Cardiac muscle cell (in vitro differentiated cells and primary cell): ENCODE measurements around the gene XPC. TPM values are rescaled to one million over a fixed set of nuclear protein-coding genes. Genes with fewer than 3 reads are reported as not detected.
A peak's percentile ranks its signal among the peaks of the same experiment; 100 is the strongest.

Source experiments
- DNase-seq, 2 donors: peaks; one replicate each; pipeline versions ENCODE4 v3.0.0 to v3.0.0-alpha.2; 2010 to 2017; ENCODE audit warnings: low read depth in 1 of 2, low spot score in 1 of 2
- H3K27ac ChIP-seq: fragments of 200-600 bp; sonication (generic); 2 replicates; pipeline ENCODE4 v1.5.1; 2016
- H3K27me3 ChIP-seq: fragments of 200-600 bp; sonication (generic); 2 replicates; pipeline ENCODE4 v1.6.0; 2016; ENCODE audit warnings: control low read depth
- H3K36me3 ChIP-seq: fragments of 200-600 bp; sonication (generic); 2 replicates; pipeline ENCODE4 v1.5.1; 2016; ENCODE audit warnings: control low read depth
- H3K4me1 ChIP-seq: fragments of 200-600 bp; sonication (generic); 2 replicates; pipeline ENCODE4 v1.8.1; 2017; ENCODE audit warnings: low read depth, mild to moderate bottlenecking, mixed run types
- H3K4me3 ChIP-seq: fragments of 200-600 bp; sonication (generic); 2 replicates; pipeline ENCODE4 v1.5.1; 2016; ENCODE audit warnings: mild to moderate bottlenecking
- H3K9me3 ChIP-seq: fragments of 200-600 bp; sonication (generic); 2 replicates; pipeline ENCODE4 v1.5.1; 2017; ENCODE audit warnings: low read depth, mild to moderate bottlenecking, control low read depth
- CTCF ChIP-seq: IDR thresholded peaks from 2 replicates; pipeline ENCODE4 v1.5.1; 2012; ENCODE audit warnings: low read depth, mild to moderate bottlenecking, low read length
- polyA plus RNA-seq: library from polyadenylated mRNA; unstranded; fragments of >200 nt; fragmentation: Nextera tagmentation; extraction: Ambion mirVana; gene quantifications from 2 replicates; pipeline ENCODE4 v1.2.1, GENCODE V29; 2016
- total RNA-seq: library from RNA; depleted of rRNA; stranded (reverse); fragments of >200 nt; gene quantifications from 2 replicates; pipeline ENCODE4 v1.2.3, GENCODE V29; 2016

The XPC gene
- total and polyA plus RNA-seq, 2 experiments from 2014 or later: 26.6 to 37.7 TPM

DNA sequence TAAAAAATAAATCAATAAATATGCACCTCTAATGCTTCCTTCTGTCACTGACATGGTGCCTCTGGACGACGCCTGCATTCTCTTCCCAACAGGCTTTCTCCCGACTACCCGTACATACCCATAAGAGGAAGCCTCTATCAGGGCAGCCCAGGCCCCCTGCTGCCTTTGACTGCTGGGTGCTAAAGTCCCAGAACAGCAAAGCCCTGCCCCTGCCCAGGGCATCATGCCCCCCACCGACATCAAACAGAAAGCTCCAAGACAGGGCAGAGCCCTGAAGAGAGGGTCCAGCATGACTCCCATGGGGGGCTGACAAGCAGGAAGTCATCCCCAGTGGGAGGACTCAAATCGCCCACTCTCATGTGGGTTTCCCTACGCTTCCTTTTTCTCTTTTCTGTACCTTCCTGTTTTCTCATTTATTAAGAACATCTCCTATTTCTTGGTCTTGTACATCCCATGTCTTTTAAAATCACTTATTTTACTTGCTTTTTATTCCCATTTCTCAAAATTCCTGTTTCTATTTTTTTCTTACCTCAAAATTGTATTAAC, 23.4 kb downstream of the XPC start:
- peaks cover 38% of the 10 kb centered on the region for H3K36me3 ChIP-seq
- H3K27ac ChIP-seq: no peak overlapping the region
- no peak for TF ChIP-seq CTCF
- H3K27me3 ChIP-seq: no peaks in the 10 kb centered on the region
- H3K9me3 ChIP-seq: no peaks in the 10 kb centered on the region
- H3K4me1 ChIP-seq: peaks cover 4% of the 10 kb centered on the region
- no peak overlapping the region for H3K4me3 ChIP-seq
- no peak for DNase-seq

- Histone ChIP-seq H3K27ac (no peak overlapping the region), H3K36me3 (peaks cover 31% of the 10 kb centered on the region), H3K4me3 (no peak overlapping the region), H3K4me1 (peaks cover 5% of the 10 kb centered on the region), H3K9me3 (no peaks in the 10 kb centered on the region), H3K27me3 (no peaks in the 10 kb centered on the region)
- TF ChIP-seq CTCF: no peak
- no peak for DNase-seq
These were observed 24.1 kb downstream of the XPC start for GRCh38 chr3:14154276-14154675.

DNA sequence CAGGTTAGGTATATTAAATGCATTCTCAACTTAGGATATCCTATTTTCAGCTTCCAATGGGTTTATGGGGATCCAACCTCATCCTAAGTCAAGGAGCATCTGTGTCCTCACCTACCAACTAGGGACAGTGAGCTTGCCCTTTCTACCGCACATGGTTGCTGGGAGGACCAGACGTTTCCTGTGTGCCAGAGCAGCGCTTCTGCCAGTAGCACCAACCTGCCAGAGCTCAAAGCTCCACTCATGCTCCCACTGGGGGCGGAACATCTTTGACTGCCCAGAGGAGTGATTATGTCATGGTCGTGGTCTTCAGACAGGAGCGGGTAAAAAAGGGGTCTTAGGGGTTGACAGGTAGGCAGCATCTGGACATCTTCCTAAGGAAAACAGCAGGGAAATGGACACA, 24.7 kb downstream of the XPC start:
- Histone ChIP-seq H3K27ac (no peak overlapping the region), H3K27me3 (no peaks in the 10 kb centered on the region), H3K9me3 (no peaks in the 10 kb centered on the region), H3K36me3 (peaks cover 25% of the 10 kb centered on the region), H3K4me3 (no peak overlapping the region), H3K4me1 (peaks cover 5% of the 10 kb centered on the region)
- no peak for TF ChIP-seq CTCF
- DNase-seq: no peak

DNA sequence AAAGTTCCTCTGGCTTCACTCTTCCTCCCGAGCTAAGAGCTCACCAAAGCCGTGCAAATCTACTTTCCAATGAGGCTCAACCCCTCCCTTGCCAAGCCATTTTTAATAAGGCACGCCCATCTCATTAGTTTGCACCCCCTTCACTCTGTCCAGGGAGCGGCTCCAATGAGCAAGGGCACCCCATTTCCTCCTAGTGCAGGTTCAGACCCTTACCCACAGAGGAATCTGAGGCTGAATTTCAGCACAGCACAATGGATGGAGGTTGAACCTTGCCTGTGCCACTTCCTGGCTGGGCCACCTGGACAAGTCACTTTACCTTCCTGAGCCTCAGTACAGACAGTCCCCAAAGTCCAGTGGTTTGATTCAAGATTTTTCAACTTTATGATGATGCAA, 25.4 kb downstream of the XPC start:
- H3K36me3 ChIP-seq: peaks cover 26% of the 10 kb centered on the region
- H3K4me3 ChIP-seq: no peak overlapping the region
- H3K9me3 ChIP-seq: no peaks in the 10 kb centered on the region
- peaks cover 5% of the 10 kb centered on the region for H3K4me1 ChIP-seq
- H3K27ac ChIP-seq: no peak overlapping the region
- no peak for DNase-seq
- no peak for TF ChIP-seq CTCF
- H3K27me3 ChIP-seq: no peaks in the 10 kb centered on the region

- no peaks in the 10 kb centered on the region for H3K9me3 ChIP-seq
- no peak overlapping the region for H3K4me3 ChIP-seq
- peak in 1 of 2 donors; percentile 4 for DNase-seq
- no peak overlapping the region for H3K27ac ChIP-seq
- no peaks in the 10 kb centered on the region for H3K27me3 ChIP-seq
- H3K4me1 ChIP-seq: peaks cover 5% of the 10 kb centered on the region
- H3K36me3 ChIP-seq: peaks cover 20% of the 10 kb centered on the region
- TF ChIP-seq CTCF: peak; percentile 16
These were observed 26.0 kb downstream of the XPC start for GRCh38 chr3:14152233-14152962.
